Measurements from ENCODE around the gene WNT11.

WNT11 gene

GRCh38 chr11:76167590-76167989, 38.7 kb downstream of the WNT11 start:
- H3K27me3 Mint-ChIP-seq: no peaks in the 10 kb centered on the region
- no peaks in the 10 kb centered on the region for H3K4me1 Mint-ChIP-seq (ENCODE audit: low read depth)
- H3K9me3 Mint-ChIP-seq (ENCODE audit: low read depth): no peaks in the 10 kb centered on the region
- no peak overlapping the region for H3K4me3 Mint-ChIP-seq
- H3K36me3 Mint-ChIP-seq: no peaks in the 10 kb centered on the region
- H3K27ac Mint-ChIP-seq: no peak overlapping the region

DNA sequence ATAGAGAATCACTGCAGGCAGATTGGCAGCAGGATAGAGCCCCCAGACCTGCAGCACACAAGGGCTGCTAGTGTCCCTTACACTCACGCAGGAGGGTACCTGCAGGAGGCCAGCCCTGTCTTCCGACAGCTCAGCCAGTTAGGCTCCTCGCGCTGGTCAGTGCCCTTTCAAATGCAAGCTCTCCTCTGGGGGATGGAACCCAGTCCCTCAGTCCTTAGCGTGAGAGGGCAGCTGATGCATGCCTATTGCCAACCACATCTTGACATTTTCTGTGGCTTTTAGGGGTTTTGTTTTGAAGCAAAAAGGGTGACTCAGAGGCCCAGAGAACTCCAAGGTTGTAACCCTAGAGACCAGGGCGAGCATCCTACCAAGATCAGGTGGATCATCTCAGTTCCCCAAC, 40.0 kb downstream of the WNT11 start:
- no peaks in the 10 kb centered on the region for H3K27me3 Mint-ChIP-seq
- no peak overlapping the region for H3K27ac Mint-ChIP-seq
- H3K4me1 Mint-ChIP-seq (ENCODE audit: low read depth): no peaks in the 10 kb centered on the region
- H3K4me3 Mint-ChIP-seq: no peak overlapping the region
- no peaks in the 10 kb centered on the region for H3K36me3 Mint-ChIP-seq
- no peaks in the 10 kb centered on the region for H3K9me3 Mint-ChIP-seq (ENCODE audit: low read depth)

DNA sequence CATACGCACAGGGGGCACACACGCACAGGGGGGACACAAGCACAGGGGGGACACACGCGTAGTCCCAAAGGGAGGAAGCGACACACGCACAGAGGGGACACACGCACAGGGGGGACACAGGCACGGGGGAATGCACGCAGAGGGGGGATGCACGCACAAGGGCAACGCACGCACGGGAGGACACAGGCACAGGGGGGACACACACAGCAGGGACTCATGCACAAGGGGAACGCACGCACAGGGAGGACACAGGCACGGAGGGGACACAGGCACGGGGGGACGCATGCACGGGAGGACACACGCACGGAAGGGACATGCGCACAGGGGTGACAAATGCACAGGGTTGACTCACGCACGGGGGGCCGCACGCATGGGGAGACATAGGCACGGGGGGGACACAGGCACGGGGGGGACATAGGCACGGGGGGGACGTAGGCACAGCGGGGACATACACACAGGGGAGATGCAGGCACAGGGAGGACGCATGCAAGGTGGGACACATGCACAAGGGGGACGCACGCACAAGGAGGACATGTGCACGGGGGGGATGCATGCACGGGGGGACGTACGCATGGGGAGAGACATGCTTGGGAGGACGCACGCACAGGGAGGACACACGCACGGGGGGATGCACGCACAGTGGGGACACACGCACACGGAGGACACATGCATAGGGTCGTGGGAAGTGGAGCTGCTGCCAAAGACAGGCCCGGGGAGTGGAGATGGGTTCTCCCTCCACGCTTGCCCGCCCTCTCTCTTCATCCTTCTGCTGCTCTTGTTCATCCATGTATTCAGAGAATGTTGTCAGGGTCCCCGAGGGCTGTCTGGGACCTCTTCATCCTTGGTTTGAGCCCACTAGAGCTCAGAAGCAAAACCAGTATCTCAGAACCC, 41.2 kb downstream of the WNT11 start:
- Mint-ChIP-seq H3K4me1 (ENCODE audit: low read depth) (no peaks in the 10 kb centered on the region), H3K27me3 (no peaks in the 10 kb centered on the region), H3K27ac (no peak overlapping the region), H3K4me3 (no peak overlapping the region), H3K9me3 (ENCODE audit: low read depth) (no peaks in the 10 kb centered on the region), H3K36me3 (no peaks in the 10 kb centered on the region)

DNA sequence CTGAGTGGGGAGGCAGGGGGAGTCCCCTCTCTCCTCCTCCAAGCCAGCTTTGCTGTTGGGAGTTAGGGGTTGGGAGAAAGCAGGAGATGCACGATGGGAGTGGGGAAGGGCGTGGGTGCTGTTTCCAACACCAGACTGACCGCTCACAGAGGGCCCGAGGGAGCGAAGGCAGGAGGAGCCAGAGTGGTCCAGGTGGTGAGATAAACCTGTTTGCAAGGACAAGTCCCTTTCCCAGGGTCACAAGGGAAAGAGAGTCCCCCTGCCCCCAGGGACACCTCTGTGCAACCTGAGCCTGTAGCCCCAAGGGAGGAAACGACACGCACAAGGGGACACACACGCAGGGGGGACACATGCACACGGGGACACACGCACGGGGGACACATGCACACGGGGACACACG, 42.2 kb downstream of the WNT11 start:
- Mint-ChIP-seq H3K9me3 (ENCODE audit: low read depth) (no peaks in the 10 kb centered on the region), H3K27ac (no peak overlapping the region), H3K4me3 (no peak overlapping the region)

GRCh38 chr11:76163289-76163880, 42.9 kb downstream of the WNT11 start:
- no peak overlapping the region for H3K4me3 Mint-ChIP-seq
- no peaks in the 10 kb centered on the region for H3K9me3 Mint-ChIP-seq (ENCODE audit: low read depth)
- no peak overlapping the region for H3K27ac Mint-ChIP-seq
- H3K4me1 Mint-ChIP-seq (ENCODE audit: low read depth): no peaks in the 10 kb centered on the region
- no peaks in the 10 kb centered on the region for H3K36me3 Mint-ChIP-seq
- no peaks in the 10 kb centered on the region for H3K27me3 Mint-ChIP-seq

More for the DNA sequence above, 42.2 kb downstream of the WNT11 start:
- no peaks in the 10 kb centered on the region for H3K36me3 Mint-ChIP-seq
- no peaks in the 10 kb centered on the region for H3K4me1 Mint-ChIP-seq (ENCODE audit: low read depth)
- H3K27me3 Mint-ChIP-seq: no peaks in the 10 kb centered on the region

DNA sequence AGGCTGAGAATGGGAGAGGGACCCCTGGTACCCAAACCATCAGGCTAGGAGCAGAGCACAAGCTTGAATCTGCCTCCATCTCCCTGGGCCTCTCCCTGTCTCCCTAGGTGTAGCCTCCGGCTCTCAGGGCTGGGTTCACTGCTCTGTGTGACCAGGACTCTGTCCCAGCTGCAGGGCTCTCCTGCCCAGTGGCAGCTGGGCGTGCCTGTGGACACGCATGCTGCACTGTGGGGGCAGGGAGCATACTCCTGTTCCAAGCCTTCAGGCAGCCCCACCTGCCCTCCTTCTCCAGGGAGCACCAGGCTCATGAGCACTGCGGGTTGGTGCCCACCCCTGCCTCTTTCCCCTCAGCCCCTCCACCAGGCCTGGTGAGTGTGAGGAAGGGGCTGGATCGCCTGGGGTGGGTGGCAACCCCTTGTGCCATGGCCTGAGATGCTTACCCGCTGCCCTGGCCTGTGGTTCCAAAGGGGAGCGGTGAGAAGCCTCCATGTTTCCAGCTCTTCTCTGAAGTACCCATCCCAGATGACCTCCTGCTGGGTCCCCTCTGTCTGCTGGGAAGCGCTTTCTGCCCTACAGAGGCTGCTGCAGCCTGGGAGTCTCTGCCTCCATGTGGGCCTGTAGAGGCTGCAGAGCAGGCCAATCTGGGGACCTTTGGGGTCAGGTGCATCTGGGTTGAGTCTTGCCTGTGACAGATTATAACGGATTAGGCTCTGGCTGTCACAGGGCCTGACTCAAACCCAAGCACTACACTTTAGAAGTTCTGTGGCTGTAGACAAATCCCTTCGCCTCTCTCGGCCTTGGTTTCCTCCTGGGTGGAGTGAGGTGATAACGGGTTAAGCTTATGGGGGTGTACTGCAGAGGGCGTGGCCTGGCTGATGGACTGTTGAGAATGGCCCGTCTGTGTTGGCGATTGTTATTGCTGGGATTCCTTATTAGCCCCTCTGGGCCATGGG, 43.7 kb downstream of the WNT11 start:
- Mint-ChIP-seq H3K9me3 (ENCODE audit: low read depth) (no peaks in the 10 kb centered on the region), H3K36me3 (no peaks in the 10 kb centered on the region), H3K27me3 (no peaks in the 10 kb centered on the region), H3K27ac (no peak overlapping the region), H3K4me1 (ENCODE audit: low read depth) (no peaks in the 10 kb centered on the region), H3K4me3 (no peak overlapping the region)

- Mint-ChIP-seq H3K4me1 (ENCODE audit: low read depth) (no peaks in the 10 kb centered on the region), H3K27ac (no peak overlapping the region), H3K27me3 (no peaks in the 10 kb centered on the region), H3K4me3 (no peak overlapping the region), H3K36me3 (no peaks in the 10 kb centered on the region), H3K9me3 (ENCODE audit: low read depth) (no peaks in the 10 kb centered on the region)
These were observed 44.9 kb downstream of the WNT11 start for GRCh38 chr11:76161261-76161961.

DNA sequence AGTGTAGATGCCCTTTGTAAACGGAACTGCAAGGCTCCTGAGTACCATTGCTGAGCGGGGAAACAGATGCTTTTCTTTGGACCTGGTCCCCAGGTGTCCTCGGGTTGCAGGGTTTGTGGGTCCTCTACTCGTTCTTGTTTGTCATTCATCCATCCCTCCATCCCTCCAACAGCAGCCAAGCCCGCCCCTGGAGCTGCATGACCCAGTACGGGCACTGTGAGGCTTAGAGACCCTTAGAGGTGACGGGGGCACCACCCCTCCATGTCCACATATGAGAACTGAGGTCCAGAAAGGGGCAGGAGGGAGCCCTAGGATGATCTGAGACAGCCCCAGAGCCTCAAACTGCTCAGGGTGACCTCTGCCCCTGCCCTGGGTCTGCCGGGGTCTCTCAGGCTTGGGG, 45.4 kb downstream of the WNT11 start:
- no peak overlapping the region for H3K4me3 Mint-ChIP-seq
- H3K9me3 Mint-ChIP-seq (ENCODE audit: low read depth): no peaks in the 10 kb centered on the region

GRCh38 chr11:76159983-76160661, 46.2 kb downstream of the WNT11 start:
- H3K27me3 Mint-ChIP-seq: no peaks in the 10 kb centered on the region
- no peaks in the 10 kb centered on the region for H3K4me1 Mint-ChIP-seq (ENCODE audit: low read depth)
- H3K36me3 Mint-ChIP-seq: no peaks in the 10 kb centered on the region
- H3K9me3 Mint-ChIP-seq (ENCODE audit: low read depth): no peaks in the 10 kb centered on the region
- no peak overlapping the region for H3K27ac Mint-ChIP-seq
- H3K4me3 Mint-ChIP-seq: no peak overlapping the region

More for the DNA sequence above, 45.4 kb downstream of the WNT11 start:
- Mint-ChIP-seq H3K27me3 (no peaks in the 10 kb centered on the region), H3K36me3 (no peaks in the 10 kb centered on the region), H3K4me1 (ENCODE audit: low read depth) (no peaks in the 10 kb centered on the region), H3K27ac (no peak overlapping the region)

- Mint-ChIP-seq H3K27me3 (no peaks in the 10 kb centered on the region), H3K9me3 (ENCODE audit: low read depth) (no peaks in the 10 kb centered on the region), H3K36me3 (no peaks in the 10 kb centered on the region), H3K27ac (no peak overlapping the region), H3K4me1 (ENCODE audit: low read depth) (no peaks in the 10 kb centered on the region), H3K4me3 (no peak overlapping the region)
These were observed 46.9 kb downstream of the WNT11 start for GRCh38 chr11:76159303-76159937.

DNA sequence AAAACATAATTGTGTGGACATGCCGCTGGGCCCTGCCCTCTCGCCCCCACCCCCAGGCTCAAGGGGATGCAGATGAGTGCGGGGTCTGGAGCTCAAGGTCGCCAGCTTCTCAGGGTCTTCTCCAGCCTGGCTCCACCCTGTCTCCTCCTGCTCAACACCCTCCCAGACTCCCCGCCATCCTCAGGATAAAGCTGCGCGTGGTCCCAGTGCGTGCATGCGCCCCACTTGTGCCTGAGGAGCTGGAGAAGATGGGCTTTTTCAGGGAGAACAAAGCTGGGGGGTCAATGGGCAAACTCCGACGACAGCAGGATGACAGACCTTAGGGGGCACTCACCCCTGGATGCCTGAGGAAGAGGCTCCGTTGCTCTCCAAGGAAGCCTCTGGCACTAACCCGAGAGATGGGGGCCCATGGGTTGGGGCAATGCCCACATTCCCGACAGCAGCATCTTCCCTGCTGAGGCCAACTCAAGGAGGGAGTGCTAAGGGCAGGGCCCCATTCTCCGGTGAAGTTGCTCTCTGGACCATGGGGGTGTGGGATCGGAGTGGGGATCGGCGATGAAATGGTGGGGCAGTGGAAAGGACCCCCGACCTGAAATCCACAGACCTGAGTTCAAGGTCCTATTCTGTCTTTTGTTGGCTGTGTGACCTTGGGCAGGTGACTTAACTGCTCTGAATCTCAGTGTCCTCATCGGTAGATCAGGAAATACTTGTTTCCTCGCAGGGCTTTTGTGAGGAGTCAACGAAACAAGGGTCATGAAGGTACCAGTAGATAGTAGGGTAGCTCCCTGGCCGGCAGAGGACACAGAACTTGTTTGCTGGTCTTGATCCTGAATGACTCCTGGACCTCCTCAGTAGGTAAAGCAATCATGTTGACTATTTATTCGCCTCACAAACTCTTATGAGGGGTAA, 47.7 kb downstream of the WNT11 start:
- Mint-ChIP-seq H3K27ac (no peak overlapping the region), H3K4me1 (ENCODE audit: low read depth) (no peaks in the 10 kb centered on the region), H3K27me3 (no peaks in the 10 kb centered on the region), H3K36me3 (no peaks in the 10 kb centered on the region), H3K4me3 (no peak overlapping the region), H3K9me3 (ENCODE audit: low read depth) (no peaks in the 10 kb centered on the region)

- H3K4me1 Mint-ChIP-seq (ENCODE audit: low read depth): peaks cover 7% of the 10 kb centered on the region
- H3K4me3 Mint-ChIP-seq: no peak overlapping the region
- no peaks in the 10 kb centered on the region for H3K36me3 Mint-ChIP-seq
- H3K9me3 Mint-ChIP-seq (ENCODE audit: low read depth): no peaks in the 10 kb centered on the region
- H3K27me3 Mint-ChIP-seq: no peaks in the 10 kb centered on the region
- H3K27ac Mint-ChIP-seq: no peak overlapping the region
These were observed 48.4 kb downstream of the WNT11 start for GRCh38 chr11:76157891-76158290.

DNA sequence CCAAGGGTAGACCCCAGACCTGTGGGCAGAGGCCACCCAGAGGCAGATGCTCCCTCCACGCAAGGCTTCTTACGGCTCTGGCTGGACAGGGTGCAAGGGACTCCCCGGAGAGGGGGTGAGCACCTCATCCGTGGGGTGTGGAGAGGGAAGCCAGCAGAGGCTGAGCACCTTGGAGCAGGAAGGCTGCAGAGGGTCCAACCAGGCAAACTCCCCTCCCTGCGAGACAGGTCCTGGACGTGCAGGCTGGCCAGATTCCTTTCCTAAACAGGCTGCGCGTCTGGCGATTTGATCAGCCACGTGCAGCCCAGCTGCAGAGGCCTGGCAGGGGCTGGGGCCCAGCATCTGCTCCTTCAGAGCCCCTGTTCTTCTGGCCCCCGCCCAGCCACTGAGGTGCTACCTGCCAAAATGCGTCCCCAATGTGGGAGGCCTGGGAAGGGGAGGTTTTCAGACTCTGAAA, 49.3 kb downstream of the WNT11 start:
- H3K4me1 Mint-ChIP-seq (ENCODE audit: low read depth): peaks cover 15% of the 10 kb centered on the region
- peaks cover 2% of the 10 kb centered on the region for H3K27me3 Mint-ChIP-seq
- H3K9me3 Mint-ChIP-seq (ENCODE audit: low read depth): no peaks in the 10 kb centered on the region
- H3K36me3 Mint-ChIP-seq: no peaks in the 10 kb centered on the region
- H3K27ac Mint-ChIP-seq: no peak overlapping the region
- no peak overlapping the region for H3K4me3 Mint-ChIP-seq

Data from activated naive CD8-positive, alpha-beta T cell (primary cell).